ENCODE measurements around the gene DACT2.

DACT2 gene

GRCh38 chr6:168365422-168366165 is 46.0 kb upstream of the DACT2 start:
- ChIA-PET CTCF (no interaction called here), POLR2A (no interaction called here)
- no peak for DNase-seq (ENCODE audit: extremely low spot score)
- no peak for TF ChIP-seq CTCF (IDR thresholded peaks at IDR 0.05; ENCODE audit: control extremely low read depth, extremely low read depth, low read depth, missing control alignments)

- ChIA-PET POLR2A (no interaction called here), CTCF (no interaction called here)
- TF ChIP-seq CTCF (IDR thresholded peaks at IDR 0.05; ENCODE audit: control extremely low read depth, extremely low read depth, low read depth, missing control alignments) = no peak
- DNase-seq (ENCODE audit: extremely low spot score) = no peak
Observed at GRCh38 chr6:168364793-168365421, 45.3 kb upstream of the DACT2 start.

GRCh38 chr6:168363811-168364792 is 44.5 kb upstream of the DACT2 start:
- POLR2A ChIA-PET = no interaction called here
- no peak for DNase-seq (ENCODE audit: extremely low spot score)
- no peak for TF ChIP-seq CTCF (IDR thresholded peaks at IDR 0.05; ENCODE audit: control extremely low read depth, extremely low read depth, low read depth, missing control alignments)
- CTCF ChIA-PET = no interaction called here

GRCh38 chr6:168363302-168363701 is 43.7 kb upstream of the DACT2 start:
- ChIA-PET CTCF (no interaction called here), POLR2A (no interaction called here)
- DNase-seq (ENCODE audit: extremely low spot score) = no peak
- no peak for TF ChIP-seq CTCF (IDR thresholded peaks at IDR 0.05; ENCODE audit: control extremely low read depth, extremely low read depth, low read depth, missing control alignments)

- POLR2A ChIA-PET = no interaction called here
- CTCF ChIA-PET = no interaction called here
- TF ChIP-seq CTCF (IDR thresholded peaks at IDR 0.05; ENCODE audit: control extremely low read depth, extremely low read depth, low read depth, missing control alignments) = no peak
- DNase-seq (ENCODE audit: extremely low spot score) = no peak
Observed at GRCh38 chr6:168362276-168362990, 42.9 kb upstream of the DACT2 start.

- no peak for DNase-seq (ENCODE audit: extremely low spot score)
- ChIA-PET POLR2A (no interaction called here), CTCF (no interaction called here)
- TF ChIP-seq CTCF (IDR thresholded peaks at IDR 0.05; ENCODE audit: control extremely low read depth, extremely low read depth, low read depth, missing control alignments) = no peak
Observed at GRCh38 chr6:168361766-168362165, 42.2 kb upstream of the DACT2 start.
